Gastrocnemius medialis (tissue), 4 donors: ENCODE measurements around the gene ZFYVE28. TPM values are rescaled to one million over a fixed set of nuclear protein-coding genes. Genes with fewer than 3 reads are reported as not detected.

Experiments
- ATAC-seq, 2 donors: fragments of 150-250 bp; one replicate each; pipeline ENCODE4 v1.9.1; 2016
- DNase-seq, 2 donors: peaks; one replicate each; pipeline ENCODE4 v3.0.0-alpha.2; 2019
- H3K27ac ChIP-seq, 4 donors: fragments of 200-600 bp; sonication (generic); 1 replicate in 1 of 4; 2 replicates in 3 of 4; pipeline ENCODE4 v1.5.1; 2016 to 2018; ENCODE audit warnings: mild to moderate bottlenecking in 2 of 4, moderate library complexity in 1 of 4
- H3K27me3 ChIP-seq, 3 donors: fragments of 200-600 bp; sonication (generic) in 2 of 3; 1 replicate in 1 of 3; 2 replicates in 2 of 3; pipeline versions ENCODE4 v1.5.1 to v1.6.0; 2016 to 2019; ENCODE audit warnings: mild to moderate bottlenecking in 1 of 3, moderate library complexity in 1 of 3
- H3K36me3 ChIP-seq, 2 donors: fragments of 200-600 bp; sonication (generic) in 1 of 2; one replicate each; pipeline ENCODE4 v1.5.1; 2017 to 2018
- H3K4me1 ChIP-seq, 2 donors: fragments of 200-600 bp; sonication (generic) in 1 of 2; one replicate each; pipeline ENCODE4 v1.5.1; 2016 to 2017; ENCODE audit warnings: mild to moderate bottlenecking in 2 of 2
- H3K4me3 ChIP-seq, 4 donors: fragments of 200-600 bp; sonication (generic) in 3 of 4; 1 replicate in 1 of 4; 2 replicates in 3 of 4; pipeline ENCODE4 v1.5.1; 2016 to 2019; ENCODE audit warnings: mild to moderate bottlenecking in 2 of 4
- H3K9me3 ChIP-seq, 3 donors: fragments of 200-600 bp; sonication (generic) in 2 of 3; 1 replicate in 1 of 3; 2 replicates in 2 of 3; pipeline ENCODE4 v1.5.1; 2016 to 2019
- CTCF ChIP-seq, 5 experiments: fragments of 450-650 bp in 3 of 5; fragments of 200-600 bp in 2 of 5; sonication (generic) in 2 of 5; IDR thresholded peaks in 4 of 5; conservative IDR thresholded peaks in 1 of 5; 1 replicate in 4 of 5; 2 replicates in 1 of 5; pipeline ENCODE4 v1.5.1; 2016 to 2019; ENCODE audit warnings: antibody characterized with exemption in 5 of 5, mild to moderate bottlenecking in 3 of 5, moderate library complexity in 3 of 5
- POLR2A ChIP-seq, 2 donors: fragments of 450-650 bp; IDR thresholded peaks; one replicate each; pipeline ENCODE4 v1.6.1; 2017; ENCODE audit warnings: antibody characterized with exemption in 2 of 2, mild to moderate bottlenecking in 2 of 2, moderate library complexity in 2 of 2
- in situ Hi-C, 4 donors: fragments of 200-750 bp; cut with MboI; loops; one replicate each; pipeline versions ENCODE4 v1.15.0 to v1.8.0; 2017; ENCODE audit warnings: low sequenced_read_pairs in 4 of 4
- intact Hi-C: fragments of 100-400 bp; cut with DNase I; formaldehyde crosslinking; loops from one replicate; pipeline ENCODE4 v1.15.1; 2023; ENCODE audit warnings: low total_unique reads
- total RNA-seq, 4 donors: library from RNA; depleted of rRNA; stranded (reverse); fragments of >200 nt; gene quantifications; one replicate each; pipeline versions ENCODE4 v1.1.0 to v1.2.3, GENCODE V29; 2016

The ZFYVE28 gene
- total RNA-seq, 4 donors from 2014 or later = 1.8 to 6.0 (median 3.4) TPM

DNA sequence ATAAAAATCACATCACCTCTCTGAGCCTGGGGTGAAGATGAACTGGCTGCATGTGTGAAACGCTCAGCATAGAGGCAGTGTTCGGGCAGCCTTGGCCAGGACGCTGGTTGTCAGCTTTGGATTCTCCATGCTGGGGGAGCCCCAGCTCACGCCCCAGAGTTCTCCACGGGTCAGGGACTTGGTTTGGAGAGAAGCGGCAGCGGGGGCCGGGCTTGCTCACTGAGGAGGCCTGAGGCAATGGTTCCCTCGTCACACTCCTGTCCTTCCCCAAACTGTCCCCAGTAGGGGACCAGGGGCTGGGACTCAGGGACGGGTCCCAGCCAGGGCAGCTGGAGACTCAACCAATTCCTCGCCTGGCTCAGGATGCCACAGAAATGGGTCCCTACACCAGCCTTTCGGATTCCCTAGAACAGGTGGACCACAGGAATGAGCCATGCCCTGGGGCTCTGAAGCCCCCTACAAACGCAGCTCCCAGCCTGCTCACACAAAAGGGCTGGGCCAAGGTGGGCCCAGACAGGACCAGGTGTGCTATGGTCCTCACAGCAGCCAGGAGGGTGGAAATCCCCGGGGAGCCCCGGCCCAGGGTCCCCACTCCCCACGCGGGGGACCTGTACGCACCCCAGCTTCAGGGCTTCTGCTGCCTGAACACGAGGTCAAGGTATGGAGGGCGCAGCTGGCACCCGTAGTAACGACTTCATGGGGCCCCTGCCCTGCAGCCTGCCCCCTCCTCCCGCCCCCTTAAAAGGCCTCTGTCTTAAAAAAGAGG, 157.9 kb downstream of the ZFYVE28 start:
- in situ Hi-C loops (no loop called here), intact Hi-C loops (loop anchor here (5.0 to 10.0 kb wide), 4 partner anchors 157 to 494 kb away; partner anchors contain the start of genes CFAP99, NELFA, RNF4 and TNIP2)
- Histone ChIP-seq H3K4me1 (peaks cover 59 to 80% of the 10 kb centered on the region in 2 donors), H3K27me3 (no peaks in the 10 kb centered on the region), H3K27ac (peak overlapping the region; percentile 85 to 98 (median 94)), H3K36me3 (no peaks in the 10 kb centered on the region), H3K9me3 (no peaks in the 10 kb centered on the region), H3K4me3 (peak overlapping the region; percentile 75 to 99 (median 96))
- DNase-seq = peak; percentile 1 to 25
- ATAC-seq = no peak
- TF ChIP-seq CTCF (IDR thresholded peaks at IDR 0.05 in 4 of 5, conservative IDR thresholded peaks at IDR 0.05 in 1 of 5) (no peak), POLR2A (IDR thresholded peaks at IDR 0.05) (no peak)

DNA sequence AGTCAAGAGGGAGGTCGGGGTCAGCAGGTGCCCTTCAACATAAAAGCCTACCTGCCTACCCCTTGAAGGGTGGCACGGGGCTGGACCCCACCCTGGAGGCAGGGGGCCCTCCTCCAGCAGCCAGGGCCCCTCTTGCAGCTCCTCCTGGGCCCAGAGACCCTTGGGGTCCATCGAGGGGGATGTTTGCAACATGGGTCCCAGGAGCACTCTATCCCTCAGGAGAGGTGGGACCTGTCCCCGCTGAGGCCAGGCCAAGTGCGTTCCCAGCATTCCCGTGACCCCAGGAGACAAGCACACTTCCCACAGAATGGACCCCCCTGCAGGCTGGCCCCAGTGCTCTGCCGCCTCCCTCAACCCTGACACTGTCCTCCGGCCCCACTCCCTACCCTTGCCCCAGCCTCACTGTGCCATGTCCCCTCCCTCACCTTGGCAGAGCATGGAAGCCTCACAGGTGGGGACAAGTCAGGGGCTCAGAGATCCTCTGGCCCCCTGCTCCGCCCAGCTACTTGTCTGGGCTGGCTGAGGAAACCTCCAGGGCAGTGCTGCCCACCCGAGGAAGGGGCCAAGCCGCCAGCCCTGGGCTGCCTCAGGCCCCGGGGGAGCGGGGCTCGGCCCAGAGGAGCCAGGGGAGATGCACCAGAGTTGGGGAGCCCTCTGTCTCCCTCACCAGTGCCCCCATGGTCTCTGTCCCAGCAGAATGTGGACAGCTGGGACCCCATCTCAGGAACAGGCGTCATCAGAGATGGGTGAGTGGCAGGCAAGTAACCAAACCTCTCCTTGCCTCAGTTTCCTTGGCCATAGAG, 158.7 kb downstream of the ZFYVE28 start:
- peaks cover 0 to 4% of the 10 kb centered on the region in 2 donors for H3K36me3 ChIP-seq
- peaks cover 60 to 80% of the 10 kb centered on the region in 2 donors for H3K4me1 ChIP-seq
- no peak for TF ChIP-seq CTCF (IDR thresholded peaks at IDR 0.05 in 4 of 5, conservative IDR thresholded peaks at IDR 0.05 in 1 of 5)
- no peak for TF ChIP-seq POLR2A (IDR thresholded peaks at IDR 0.05)
- intact Hi-C loops (loop anchor here (5.0 to 10.0 kb wide), 4 partner anchors 158 to 495 kb away; partner anchors contain the start of genes CFAP99, NELFA, RNF4 and TNIP2), in situ Hi-C loops (no loop called here)
- peak; percentile 1 to 11 for DNase-seq
- H3K27me3 ChIP-seq = no peaks in the 10 kb centered on the region
- peak overlapping the region; percentile 75 to 99 (median 96) for H3K4me3 ChIP-seq
- ATAC-seq = no peak
- peak overlapping the region; percentile 85 to 98 (median 94) for H3K27ac ChIP-seq
- H3K9me3 ChIP-seq = no peaks in the 10 kb centered on the region

- peak; percentile 1 to 10 for DNase-seq
- H3K9me3 ChIP-seq = no peaks in the 10 kb centered on the region
- no peaks in the 10 kb centered on the region for H3K27me3 ChIP-seq
- H3K4me3 ChIP-seq = peak overlapping the region; percentile 13 to 99 (median 62)
- H3K36me3 ChIP-seq = peaks cover 0 to 6% of the 10 kb centered on the region in 2 donors
- in situ Hi-C loops = no loop called here
- ATAC-seq = no peak
- intact Hi-C loops = no loop called here
- TF ChIP-seq POLR2A (IDR thresholded peaks at IDR 0.05) (no peak), CTCF (IDR thresholded peaks at IDR 0.05 in 4 of 5, conservative IDR thresholded peaks at IDR 0.05 in 1 of 5) (no peak)
- H3K27ac ChIP-seq = peak overlapping the region; percentile 85 to 98 (median 94)
- H3K4me1 ChIP-seq = peaks cover 60 to 83% of the 10 kb centered on the region in 2 donors
These were observed 159.4 kb downstream of the ZFYVE28 start for GRCh38 chr4:2259036-2259540.

GRCh38 chr4:2258091-2259035, 160.1 kb downstream of the ZFYVE28 start:
- Histone ChIP-seq H3K27ac (peak overlapping the region; percentile 85 to 98 (median 94)), H3K36me3 (peaks cover 0 to 11% of the 10 kb centered on the region in 2 donors), H3K4me1 (peaks cover 60 to 85% of the 10 kb centered on the region in 2 donors), H3K9me3 (no peaks in the 10 kb centered on the region), H3K4me3 (peak overlapping the region in 2 of 4 donors; percentile 13 to 96), H3K27me3 (no peaks in the 10 kb centered on the region)
- ATAC-seq (no peak), DNase-seq (peak in 1 of 2 donors; percentile 12)
- intact Hi-C loops (no loop called here), in situ Hi-C loops (no loop called here)
- TF ChIP-seq CTCF (IDR thresholded peaks at IDR 0.05 in 4 of 5, conservative IDR thresholded peaks at IDR 0.05 in 1 of 5) (no peak), POLR2A (IDR thresholded peaks at IDR 0.05) (no peak)
